Lower leg skin (tissue), 4 donors: ENCODE measurements around the gene EIF2D. TPM values are rescaled to one million over a fixed set of nuclear protein-coding genes. Genes with fewer than 3 reads are reported as not detected.

ENCODE experiments used
- DNase-seq, 2 donors: peaks; one replicate each; pipeline ENCODE4 v3.0.0-alpha.2; 2019; ENCODE audit warnings: low spot score in 2 of 2
- H3K4me3 ChIP-seq: fragments of 200-600 bp; sonication (generic); 2 replicates; pipeline ENCODE4 v1.5.1; 2017; ENCODE audit warnings: mild to moderate bottlenecking, low read depth; ENCODE audit not compliant: poor library complexity, severe bottlenecking
- CTCF ChIP-seq, 3 donors: fragments of 450-650 bp; IDR thresholded peaks; one replicate each; pipeline ENCODE4 v1.5.1; 2016; ENCODE audit warnings: antibody characterized with exemption in 3 of 3, mild to moderate bottlenecking in 3 of 3, moderate library complexity in 2 of 3
- POLR2A ChIP-seq, 2 donors: fragments of 450-650 bp; IDR thresholded peaks; one replicate each; pipeline ENCODE4 v1.6.1; 2016 to 2017; ENCODE audit warnings: antibody characterized with exemption in 2 of 2, mild to moderate bottlenecking in 1 of 2, moderate library complexity in 1 of 2
- WGBS, 2 donors: methylation state at CpG; one replicate each; pipeline ENCODE4 v1.1.5; 2018; 5-methylcytosine and 5-hydroxymethylcytosine counted together
- intact Hi-C: fragments of 100-400 bp; cut with DNase I; formaldehyde crosslinking; loops from one replicate; pipeline ENCODE4 v1.15.0; 2023; ENCODE audit warnings: low total_unique reads
- total RNA-seq, 4 donors: library from RNA; depleted of rRNA; stranded (reverse); fragments of >200 nt; gene quantifications; one replicate each; pipeline ENCODE4 v1.1.0, GENCODE V29; 2016

EIF2D gene
- total RNA-seq, 4 donors from 2014 or later, result 39.7 to 57.3 (median 53.1) TPM

- TF ChIP-seq CTCF (IDR thresholded peaks at IDR 0.05) (peak in 1 of 3 donors; percentile 45), POLR2A (IDR thresholded peaks at IDR 0.05) (no peak)
- WGBS, 2 donors, result 15 to 16% methylated on average over 9 of the region's 9 CpGs
- intact Hi-C loops, result no loop called here
- no peak overlapping the region for H3K4me3 ChIP-seq
- DNase-seq, result peak in 1 of 2 donors; percentile 94
These were observed 67.6 kb downstream of the EIF2D start for GRCh38 chr1:206544562-206545257.

Other genes starting within 250 kb of the EIF2D start
- 10 to 100 TPM in 3 of 4 donors, 1 to 10 TPM in 1; 6.1 to 21.4 (median 12.2) TPM for gene IKBKE, start 142.0 kb downstream of the EIF2D start, total RNA-seq
- 100 to 1,000 TPM in 1 of 4 donors, 10 to 100 TPM in 3; 81.3 to 102 (median 86.1) TPM for gene RASSF5, start 104.9 kb downstream of the EIF2D start, total RNA-seq
- 1 to 10 TPM; 1.4 to 4.7 (median 3.2) TPM for gene DYRK3, start 23.1 kb upstream of the EIF2D start, total RNA-seq
- 10 to 100 TPM; 40.0 to 62.4 (median 52.4) TPM for gene MAPKAPK2, start 72.4 kb upstream of the EIF2D start, total RNA-seq
- gene IL19, start 158.3 kb upstream of the EIF2D start, total RNA-seq, result not detected
- under 1 TPM in 2 of 4 donors, not detected in 2; 0.32 to 0.72 TPM for gene IL10, start 160.0 kb upstream of the EIF2D start, total RNA-seq